GM12874 (cell line): ENCODE data around the gene SPPL2C.

Experiments
- TF ChIP-seq, protein P1 (sequence below): IDR thresholded peaks from 2 replicates; pipeline ENCODE4 v1.5.1; 2011; ENCODE audit warnings: low read depth, mild to moderate bottlenecking, control low read depth, low read length, moderate library complexity; ENCODE audit not compliant: insufficient read depth

The SPPL2C gene

DNA sequence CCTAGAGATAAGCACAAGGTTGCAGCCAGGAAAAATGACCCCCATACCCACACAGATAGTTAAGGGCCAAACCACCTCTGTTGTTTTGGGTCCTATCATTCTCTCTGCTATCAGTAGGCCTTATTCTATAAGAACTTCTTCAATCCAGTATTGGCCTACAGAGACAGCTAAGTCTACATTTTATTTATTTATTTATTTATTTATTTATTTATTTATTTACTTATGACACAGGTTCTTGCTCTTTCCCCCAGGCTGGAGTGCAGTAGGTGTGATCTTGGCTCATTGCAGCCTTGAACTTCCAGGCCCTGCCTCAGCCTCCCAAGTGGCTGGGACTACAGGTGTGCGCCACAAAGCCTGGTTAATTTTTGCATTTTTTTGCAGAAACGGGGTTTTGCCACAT, 42.2 kb downstream of the SPPL2C start:
- TF ChIP-seq, protein P1, sequence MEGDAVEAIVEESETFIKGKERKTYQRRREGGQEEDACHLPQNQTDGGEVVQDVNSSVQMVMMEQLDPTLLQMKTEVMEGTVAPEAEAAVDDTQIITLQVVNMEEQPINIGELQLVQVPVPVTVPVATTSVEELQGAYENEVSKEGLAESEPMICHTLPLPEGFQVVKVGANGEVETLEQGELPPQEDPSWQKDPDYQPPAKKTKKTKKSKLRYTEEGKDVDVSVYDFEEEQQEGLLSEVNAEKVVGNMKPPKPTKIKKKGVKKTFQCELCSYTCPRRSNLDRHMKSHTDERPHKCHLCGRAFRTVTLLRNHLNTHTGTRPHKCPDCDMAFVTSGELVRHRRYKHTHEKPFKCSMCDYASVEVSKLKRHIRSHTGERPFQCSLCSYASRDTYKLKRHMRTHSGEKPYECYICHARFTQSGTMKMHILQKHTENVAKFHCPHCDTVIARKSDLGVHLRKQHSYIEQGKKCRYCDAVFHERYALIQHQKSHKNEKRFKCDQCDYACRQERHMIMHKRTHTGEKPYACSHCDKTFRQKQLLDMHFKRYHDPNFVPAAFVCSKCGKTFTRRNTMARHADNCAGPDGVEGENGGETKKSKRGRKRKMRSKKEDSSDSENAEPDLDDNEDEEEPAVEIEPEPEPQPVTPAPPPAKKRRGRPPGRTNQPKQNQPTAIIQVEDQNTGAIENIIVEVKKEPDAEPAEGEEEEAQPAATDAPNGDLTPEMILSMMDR = no peak

GRCh38 chr17:45888392-45888791, 43.7 kb downstream of the SPPL2C start:
- TF ChIP-seq, protein P1 = no peak

- TF ChIP-seq, protein P1 = no peak
Measured at GRCh38 chr17:45889579-45889978, 44.9 kb downstream of the SPPL2C start.

- TF ChIP-seq, protein P1 = no peak
Measured at GRCh38 chr17:45893725-45894021, 49.0 kb downstream of the SPPL2C start.

DNA sequence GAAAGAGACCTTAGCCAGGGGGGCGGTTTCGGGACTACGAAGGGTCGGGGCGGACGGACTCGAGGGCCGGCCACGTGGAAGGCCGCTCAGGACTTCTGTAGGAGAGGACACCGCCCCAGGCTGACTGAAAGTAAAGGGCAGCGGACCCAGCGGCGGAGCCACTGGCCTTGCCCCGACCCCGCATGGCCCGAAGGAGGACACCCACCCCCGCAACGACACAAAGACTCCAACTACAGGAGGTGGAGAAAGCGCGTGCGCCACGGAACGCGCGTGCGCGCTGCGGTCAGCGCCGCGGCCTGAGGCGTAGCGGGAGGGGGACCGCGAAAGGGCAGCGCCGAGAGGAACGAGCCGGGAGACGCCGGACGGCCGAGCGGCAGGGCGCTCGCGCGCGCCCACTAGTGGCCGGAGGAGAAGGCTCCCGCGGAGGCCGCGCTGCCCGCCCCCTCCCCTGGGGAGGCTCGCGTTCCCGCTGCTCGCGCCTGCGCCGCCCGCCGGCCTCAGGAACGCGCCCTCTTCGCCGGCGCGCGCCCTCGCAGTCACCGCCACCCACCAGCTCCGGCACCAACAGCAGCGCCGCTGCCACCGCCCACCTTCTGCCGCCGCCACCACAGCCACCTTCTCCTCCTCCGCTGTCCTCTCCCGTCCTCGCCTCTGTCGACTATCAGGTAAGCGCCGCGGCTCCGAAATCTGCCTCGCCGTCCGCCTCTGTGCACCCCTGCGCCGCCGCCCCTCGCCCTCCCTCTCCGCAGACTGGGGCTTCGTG, 49.5 kb downstream of the SPPL2C start, which contains the start of gene MAPT:
TSS of gene MAPT (plus strand) at position 533 of the 763 bp plus-strand sequence. CDS start 67,784 bp downstream, outside the sequence.
- TF ChIP-seq, protein P1 = peak; percentile 98

- TF ChIP-seq, protein P1 = no peak
Measured at GRCh38 chr17:45895304-45895968, 50.8 kb downstream of the SPPL2C start.

DNA sequence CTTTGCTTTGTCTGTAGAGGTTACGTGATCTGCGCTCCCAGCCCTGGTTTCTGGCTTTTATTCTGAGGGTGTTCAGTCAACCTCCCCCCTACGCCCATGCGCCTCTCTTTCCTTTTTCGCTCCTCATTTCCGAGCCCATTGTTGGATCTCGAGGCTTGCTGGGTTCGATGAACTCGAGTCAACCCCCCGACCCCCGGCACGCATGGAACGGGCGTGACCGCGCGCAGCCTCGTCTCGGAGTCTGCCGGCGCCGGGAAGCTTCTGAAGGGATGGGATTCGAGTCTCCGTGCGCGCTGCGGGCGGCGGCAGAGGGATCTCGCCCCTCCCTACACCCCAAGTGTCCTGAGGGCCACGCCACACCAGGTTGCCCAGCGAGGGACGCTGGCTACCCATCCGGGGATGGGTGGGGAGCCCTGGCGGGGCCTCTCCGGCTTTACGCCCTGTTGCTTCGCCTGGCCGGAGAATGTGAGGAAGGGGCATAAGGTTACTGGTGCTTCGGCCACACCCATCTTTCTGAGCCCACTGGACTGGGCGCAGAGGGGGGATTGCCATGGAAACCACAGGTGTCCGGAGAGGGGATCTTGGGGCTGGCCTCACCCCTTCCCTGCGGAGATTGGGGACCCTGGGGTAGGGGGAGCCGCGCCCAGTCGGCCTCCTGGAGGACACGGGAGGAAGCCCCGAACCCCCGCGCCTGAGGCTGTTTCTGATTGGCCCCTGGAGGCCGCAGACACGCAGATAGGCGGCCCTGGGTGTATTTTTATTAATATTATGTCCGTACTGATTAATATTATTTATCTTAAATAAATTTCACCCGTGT, 51.5 kb downstream of the SPPL2C start:
- TF ChIP-seq, protein P1 = no peak
